ENCODE measurements around the gene CYSLTR2.

DNA sequence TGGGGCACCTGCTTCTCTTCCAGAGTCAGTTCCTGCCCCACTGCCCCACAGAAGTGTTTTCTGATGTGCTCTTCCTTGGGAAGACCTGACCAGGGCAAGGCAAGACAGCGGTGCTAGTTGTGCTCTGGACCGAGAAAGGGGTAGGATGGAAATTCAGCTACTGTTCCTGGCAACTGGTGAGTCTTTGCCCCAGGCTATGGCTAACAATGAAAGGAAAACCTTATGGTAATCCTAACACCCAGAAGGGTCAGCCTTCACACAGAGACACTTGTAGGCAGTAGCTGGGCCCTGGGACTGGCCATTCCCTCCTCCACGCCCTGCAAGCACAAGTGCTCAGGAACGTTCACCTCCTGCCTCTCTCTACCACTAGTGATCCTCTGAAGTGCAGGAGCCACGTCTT is 9.6 kb upstream of the CYSLTR2 start:
- TF ChIP-seq, protein P1, sequence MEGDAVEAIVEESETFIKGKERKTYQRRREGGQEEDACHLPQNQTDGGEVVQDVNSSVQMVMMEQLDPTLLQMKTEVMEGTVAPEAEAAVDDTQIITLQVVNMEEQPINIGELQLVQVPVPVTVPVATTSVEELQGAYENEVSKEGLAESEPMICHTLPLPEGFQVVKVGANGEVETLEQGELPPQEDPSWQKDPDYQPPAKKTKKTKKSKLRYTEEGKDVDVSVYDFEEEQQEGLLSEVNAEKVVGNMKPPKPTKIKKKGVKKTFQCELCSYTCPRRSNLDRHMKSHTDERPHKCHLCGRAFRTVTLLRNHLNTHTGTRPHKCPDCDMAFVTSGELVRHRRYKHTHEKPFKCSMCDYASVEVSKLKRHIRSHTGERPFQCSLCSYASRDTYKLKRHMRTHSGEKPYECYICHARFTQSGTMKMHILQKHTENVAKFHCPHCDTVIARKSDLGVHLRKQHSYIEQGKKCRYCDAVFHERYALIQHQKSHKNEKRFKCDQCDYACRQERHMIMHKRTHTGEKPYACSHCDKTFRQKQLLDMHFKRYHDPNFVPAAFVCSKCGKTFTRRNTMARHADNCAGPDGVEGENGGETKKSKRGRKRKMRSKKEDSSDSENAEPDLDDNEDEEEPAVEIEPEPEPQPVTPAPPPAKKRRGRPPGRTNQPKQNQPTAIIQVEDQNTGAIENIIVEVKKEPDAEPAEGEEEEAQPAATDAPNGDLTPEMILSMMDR (IDR thresholded peaks at IDR 0.05; ENCODE audit: insufficient read depth, low read depth, low read length), result no peak
- TF ChIP-seq EZH2 (IDR thresholded peaks at IDR 0.05; ENCODE audit: insufficient read depth, low read length), result no peak
